Cardiac muscle cell (in vitro differentiated cells and primary cell): ENCODE measurements around the gene KLHL13. TPM values are rescaled to one million over a fixed set of nuclear protein-coding genes. Genes with fewer than 3 reads are reported as not detected.

Experiments
- DNase-seq, 2 donors: peaks; one replicate each; pipeline versions ENCODE4 v3.0.0 to v3.0.0-alpha.2; 2010 to 2017; ENCODE audit warnings: low read depth in 1 of 2, low spot score in 1 of 2
- H3K27ac ChIP-seq: fragments of 200-600 bp; sonication (generic); 2 replicates; pipeline ENCODE4 v1.5.1; 2016
- H3K27me3 ChIP-seq: fragments of 200-600 bp; sonication (generic); 2 replicates; pipeline ENCODE4 v1.6.0; 2016; ENCODE audit warnings: control low read depth
- H3K36me3 ChIP-seq: fragments of 200-600 bp; sonication (generic); 2 replicates; pipeline ENCODE4 v1.5.1; 2016; ENCODE audit warnings: control low read depth
- H3K4me1 ChIP-seq: fragments of 200-600 bp; sonication (generic); 2 replicates; pipeline ENCODE4 v1.8.1; 2017; ENCODE audit warnings: low read depth, mild to moderate bottlenecking, mixed run types
- H3K4me3 ChIP-seq: fragments of 200-600 bp; sonication (generic); 2 replicates; pipeline ENCODE4 v1.5.1; 2016; ENCODE audit warnings: mild to moderate bottlenecking
- H3K9me3 ChIP-seq: fragments of 200-600 bp; sonication (generic); 2 replicates; pipeline ENCODE4 v1.5.1; 2017; ENCODE audit warnings: low read depth, mild to moderate bottlenecking, control low read depth
- CTCF ChIP-seq: IDR thresholded peaks from 2 replicates; pipeline ENCODE4 v1.5.1; 2012; ENCODE audit warnings: low read depth, mild to moderate bottlenecking, low read length
- polyA plus RNA-seq: library from polyadenylated mRNA; unstranded; fragments of >200 nt; fragmentation: Nextera tagmentation; extraction: Ambion mirVana; gene quantifications from 2 replicates; pipeline ENCODE4 v1.2.1, GENCODE V29; 2016
- total RNA-seq: library from RNA; depleted of rRNA; stranded (reverse); fragments of >200 nt; gene quantifications from 2 replicates; pipeline ENCODE4 v1.2.3, GENCODE V29; 2016

KLHL13 gene
- total and polyA plus RNA-seq, 2 experiments from 2014 or later: 13.8 to 22.0 TPM

- no peak for DNase-seq
- H3K9me3 ChIP-seq: no peaks in the 10 kb centered on the region
Measured at GRCh38 chrX:117910216-117910615, 206.4 kb downstream of the KLHL13 start.

GRCh38 chrX:117898226-117898625 lies 218.4 kb downstream of the KLHL13 start:
- Histone ChIP-seq H3K27ac (no peak overlapping the region), H3K4me3 (no peak overlapping the region), H3K36me3 (no peaks in the 10 kb centered on the region), H3K9me3 (no peaks in the 10 kb centered on the region), H3K4me1 (no peaks in the 10 kb centered on the region), H3K27me3 (no peaks in the 10 kb centered on the region)
- TF ChIP-seq CTCF: no peak
- DNase-seq: no peak

More at GRCh38 chrX:117910216-117910615, 206.4 kb downstream of the KLHL13 start:
- Histone ChIP-seq H3K36me3 (no peaks in the 10 kb centered on the region), H3K4me3 (no peak overlapping the region), H3K4me1 (no peaks in the 10 kb centered on the region), H3K27ac (no peak overlapping the region), H3K27me3 (no peaks in the 10 kb centered on the region)
- TF ChIP-seq CTCF: no peak

DNA sequence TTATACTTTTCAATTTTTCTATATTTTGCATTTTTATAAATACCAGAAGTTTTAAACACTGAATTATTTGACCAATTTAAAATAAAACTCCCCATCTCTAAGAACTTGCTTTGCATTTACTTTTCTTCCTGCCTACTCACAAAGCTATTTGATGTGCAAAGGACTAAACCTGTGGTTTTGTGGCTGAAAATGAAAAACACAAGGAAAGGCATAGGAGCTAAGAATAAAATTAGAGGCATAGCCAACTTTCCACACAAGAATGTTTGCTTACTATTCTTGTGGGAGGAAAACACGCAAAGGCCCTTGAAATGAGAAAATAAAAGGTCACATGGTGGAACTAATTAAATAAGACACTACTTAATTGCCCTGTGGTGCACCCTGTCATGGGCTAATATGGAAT lies 221.2 kb downstream of the KLHL13 start:
- no peak for DNase-seq
- no peak for TF ChIP-seq CTCF
- Histone ChIP-seq H3K27ac (no peak overlapping the region), H3K36me3 (no peaks in the 10 kb centered on the region), H3K4me1 (no peaks in the 10 kb centered on the region), H3K4me3 (no peak overlapping the region), H3K9me3 (no peaks in the 10 kb centered on the region), H3K27me3 (no peaks in the 10 kb centered on the region)

GRCh38 chrX:117892469-117892868 lies 224.1 kb downstream of the KLHL13 start:
- DNase-seq: no peak
- no peaks in the 10 kb centered on the region for H3K4me1 ChIP-seq
- no peaks in the 10 kb centered on the region for H3K36me3 ChIP-seq
- H3K9me3 ChIP-seq: no peaks in the 10 kb centered on the region
- TF ChIP-seq CTCF: no peak
- no peak overlapping the region for H3K4me3 ChIP-seq
- H3K27ac ChIP-seq: no peak overlapping the region
- H3K27me3 ChIP-seq: no peaks in the 10 kb centered on the region

- H3K36me3 ChIP-seq: no peaks in the 10 kb centered on the region
- no peaks in the 10 kb centered on the region for H3K27me3 ChIP-seq
- no peak for TF ChIP-seq CTCF
- H3K9me3 ChIP-seq: no peaks in the 10 kb centered on the region
- H3K27ac ChIP-seq: no peak overlapping the region
- no peak for DNase-seq
- H3K4me1 ChIP-seq: no peaks in the 10 kb centered on the region
- H3K4me3 ChIP-seq: no peak overlapping the region
Measured at GRCh38 chrX:117871796-117872195, 244.8 kb downstream of the KLHL13 start.

- H3K27me3 ChIP-seq: no peaks in the 10 kb centered on the region
- no peak for TF ChIP-seq CTCF
- no peak overlapping the region for H3K4me3 ChIP-seq
- no peak for DNase-seq
- H3K9me3 ChIP-seq: no peaks in the 10 kb centered on the region
- H3K36me3 ChIP-seq: no peaks in the 10 kb centered on the region
- no peaks in the 10 kb centered on the region for H3K4me1 ChIP-seq
- no peak overlapping the region for H3K27ac ChIP-seq
Measured at GRCh38 chrX:117860517-117860916, 256.1 kb downstream of the KLHL13 start.
